Measurements from ENCODE around the gene ZCCHC24.

The ZCCHC24 gene

DNA sequence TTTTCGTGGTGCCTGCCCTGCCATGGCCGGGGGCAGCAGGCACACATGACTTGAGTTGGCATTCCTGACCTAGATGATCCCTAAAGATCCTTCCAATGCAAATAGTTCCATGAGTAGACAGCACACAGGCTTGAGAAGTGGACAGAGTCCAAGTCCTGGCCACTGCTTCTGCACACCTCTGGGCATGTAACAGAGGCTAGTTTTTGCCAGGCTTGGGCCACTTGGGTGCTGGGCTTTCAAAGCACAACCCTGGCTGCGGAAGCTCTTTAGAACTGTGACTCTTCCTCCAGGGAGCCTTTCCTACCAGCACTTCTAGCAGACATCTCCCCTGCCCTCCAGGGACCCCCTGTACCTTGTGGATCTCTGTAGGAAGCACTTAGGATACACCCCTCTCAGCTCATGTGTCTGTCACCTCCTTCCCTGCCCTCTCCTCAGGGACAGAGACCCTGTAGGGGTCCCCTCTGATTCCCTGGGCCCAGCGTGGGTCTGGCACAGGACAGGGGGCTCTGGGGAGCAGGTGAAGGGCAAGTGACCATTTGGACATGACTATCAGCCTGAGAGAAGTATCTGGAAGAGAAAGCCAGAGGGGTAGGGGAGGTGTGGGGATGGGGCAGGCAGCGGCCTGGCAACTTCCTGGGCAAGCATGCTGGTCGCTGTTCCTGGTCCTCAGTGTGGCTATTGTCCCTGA is 36.2 kb downstream of the ZCCHC24 start:
- no peak for DNase-seq

DNA sequence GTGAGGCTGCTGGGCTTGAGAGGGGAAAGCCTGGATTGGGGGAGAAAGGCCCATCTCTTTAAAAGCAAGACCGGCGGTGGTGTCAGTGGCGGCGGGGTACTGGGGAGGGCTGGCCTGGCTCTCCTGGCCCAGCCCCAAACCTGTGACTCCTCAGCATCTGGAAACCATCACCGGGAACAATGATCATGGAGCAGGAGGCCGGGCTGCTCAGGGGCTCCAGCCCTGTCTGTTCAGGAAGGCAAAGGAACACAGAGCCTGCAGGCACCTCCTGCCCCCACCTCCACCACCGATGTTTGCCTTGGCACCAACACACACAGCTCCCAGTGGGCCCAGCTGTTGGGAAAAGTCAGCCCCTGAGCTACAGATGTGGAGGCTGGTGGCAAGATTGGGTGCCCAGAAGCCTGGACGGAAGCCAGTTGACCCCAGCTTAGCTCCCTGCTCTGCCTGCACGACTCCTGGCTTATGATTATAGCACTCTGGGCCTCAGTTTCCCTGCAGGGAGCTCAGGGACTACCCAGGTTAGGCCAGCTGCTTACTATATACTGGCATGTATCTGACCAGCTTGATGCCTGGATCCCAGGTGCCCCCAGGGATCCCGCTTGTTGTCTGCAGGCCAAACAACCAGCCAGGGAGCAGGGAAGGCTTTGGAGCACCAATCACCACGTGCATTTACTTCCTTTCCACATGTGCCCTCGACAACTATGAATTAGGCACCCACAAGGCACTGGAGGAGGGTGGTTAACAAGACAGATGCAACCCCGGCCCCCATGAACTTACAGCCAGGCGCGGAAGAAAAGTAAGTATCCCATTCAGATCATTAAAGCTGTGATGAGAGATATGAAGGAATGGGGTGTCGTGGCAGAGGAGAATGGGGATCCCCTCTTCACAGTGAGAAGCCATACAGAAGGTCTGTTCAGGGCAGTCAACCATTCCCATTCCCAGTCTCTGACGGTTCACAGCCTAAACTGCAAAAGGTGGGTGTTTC is 37.3 kb downstream of the ZCCHC24 start:
- no peak for DNase-seq

DNA sequence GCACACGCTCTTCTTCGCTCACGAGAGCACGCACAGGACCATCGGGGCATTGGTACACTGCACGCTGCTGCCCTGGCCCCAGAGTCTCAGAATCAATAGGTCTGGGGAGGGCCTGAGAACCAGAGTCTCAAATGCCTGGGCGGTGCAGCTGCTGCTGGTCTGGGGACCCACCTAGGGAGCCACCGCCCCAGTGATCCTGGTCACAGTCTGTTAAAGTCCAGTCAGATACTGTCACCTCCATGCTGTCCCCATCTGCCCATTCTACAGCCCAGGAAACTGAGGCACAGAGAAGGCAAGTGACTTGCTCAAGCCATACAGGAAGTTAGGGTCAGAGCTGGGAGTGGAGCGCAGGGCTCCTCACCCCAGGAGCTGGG is 38.0 kb downstream of the ZCCHC24 start:
- DNase-seq, result no peak

DNA sequence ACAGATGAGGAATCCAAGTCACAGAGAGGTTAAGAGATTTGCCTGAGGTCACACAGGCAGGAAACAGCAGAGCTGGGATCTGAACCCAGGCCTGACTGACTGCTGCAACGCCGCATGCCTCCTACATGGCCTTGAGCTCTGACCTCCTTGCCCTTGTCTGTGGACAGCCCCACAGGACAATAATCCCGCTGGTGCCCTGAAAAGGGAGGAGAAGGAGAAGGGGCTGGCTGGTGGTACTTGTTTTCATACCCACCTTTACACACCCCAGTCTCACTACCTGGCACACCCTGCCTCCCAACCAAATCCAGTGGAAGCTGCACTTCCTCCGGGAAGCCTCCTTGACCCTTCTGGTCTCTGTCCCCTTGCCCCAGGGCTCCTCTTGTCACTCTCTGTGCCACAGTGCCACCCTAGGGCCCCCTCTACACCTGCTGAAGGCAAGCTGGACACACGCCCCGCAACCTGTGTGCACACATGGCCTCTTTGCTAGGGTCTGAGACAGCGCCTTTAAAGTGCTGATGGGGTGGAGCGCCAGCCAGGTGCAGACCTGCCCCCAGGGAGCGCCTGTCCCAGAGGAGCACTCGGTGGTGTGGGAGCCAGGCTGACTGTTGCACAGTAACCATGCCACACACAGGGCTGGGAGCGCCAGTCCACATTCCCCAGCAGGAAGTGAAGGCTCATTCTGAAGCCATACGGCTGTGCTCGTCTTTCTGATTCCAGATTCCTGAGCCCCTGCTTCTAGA is 38.6 kb downstream of the ZCCHC24 start:
- no peak for DNase-seq

DNA sequence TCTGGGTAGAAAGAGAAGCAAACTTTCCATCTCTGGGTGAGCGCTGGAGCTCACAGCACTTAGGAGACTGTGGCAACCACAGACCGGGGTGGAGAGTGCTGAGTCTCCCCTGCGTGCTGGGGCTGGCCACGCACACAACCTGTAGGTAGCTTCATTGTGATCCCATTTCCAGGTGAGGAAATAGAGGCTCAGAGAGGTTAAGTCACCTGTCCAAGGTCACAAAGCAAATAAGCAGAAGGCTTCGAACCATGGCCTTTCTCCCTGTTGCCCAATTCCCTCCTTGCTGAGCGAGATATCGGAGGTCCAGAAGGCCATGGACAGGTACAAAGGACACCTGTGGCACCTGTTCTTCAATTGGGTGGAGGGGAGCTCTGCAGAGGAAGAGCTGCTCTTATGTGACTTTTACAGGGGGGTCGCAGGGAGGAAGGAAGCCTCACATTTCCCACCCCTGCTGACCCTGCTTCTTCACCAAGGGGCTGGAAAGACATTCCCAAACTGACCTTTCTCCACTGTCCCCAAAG is 39.4 kb downstream of the ZCCHC24 start:
- DNase-seq, result no peak

DNA sequence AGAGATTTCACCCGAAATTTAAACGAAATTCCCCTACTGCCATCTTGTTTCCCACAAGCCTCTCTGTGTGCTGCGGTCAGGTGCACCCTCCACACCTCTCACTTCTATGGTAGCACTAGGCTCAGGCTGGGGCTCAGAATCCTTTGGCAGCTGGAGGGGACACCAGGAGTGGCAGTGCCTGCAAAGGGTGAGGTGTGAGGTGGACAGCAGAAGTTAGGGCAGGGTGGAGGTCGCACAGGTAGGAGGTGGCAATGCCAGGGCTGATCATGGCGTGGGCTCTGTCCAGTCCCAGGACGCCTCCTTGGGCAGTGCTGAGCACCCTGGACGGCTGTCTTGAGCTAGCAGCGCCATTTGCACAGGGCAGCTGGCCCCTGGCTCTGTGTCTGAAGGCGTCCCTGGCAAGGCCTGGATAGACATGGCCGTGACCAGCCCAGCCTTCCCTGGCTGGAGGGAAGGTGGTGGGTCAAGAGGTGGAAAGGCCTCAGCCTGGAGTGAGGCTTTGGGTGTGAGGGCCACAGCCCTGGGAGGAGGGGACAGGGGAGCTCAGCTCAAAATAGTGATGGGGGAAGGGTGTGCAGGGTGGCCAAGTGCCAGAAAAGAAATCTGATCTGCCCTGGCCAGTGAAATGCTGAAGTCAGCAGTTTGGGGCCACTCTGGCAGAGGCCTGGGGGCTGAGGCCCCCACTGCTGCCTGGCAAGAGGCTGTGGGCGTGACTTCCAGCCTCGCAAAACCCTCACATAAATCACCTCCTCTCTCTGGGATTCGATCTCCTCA is 40.0 kb downstream of the ZCCHC24 start:
- DNase-seq, result no peak

DNA sequence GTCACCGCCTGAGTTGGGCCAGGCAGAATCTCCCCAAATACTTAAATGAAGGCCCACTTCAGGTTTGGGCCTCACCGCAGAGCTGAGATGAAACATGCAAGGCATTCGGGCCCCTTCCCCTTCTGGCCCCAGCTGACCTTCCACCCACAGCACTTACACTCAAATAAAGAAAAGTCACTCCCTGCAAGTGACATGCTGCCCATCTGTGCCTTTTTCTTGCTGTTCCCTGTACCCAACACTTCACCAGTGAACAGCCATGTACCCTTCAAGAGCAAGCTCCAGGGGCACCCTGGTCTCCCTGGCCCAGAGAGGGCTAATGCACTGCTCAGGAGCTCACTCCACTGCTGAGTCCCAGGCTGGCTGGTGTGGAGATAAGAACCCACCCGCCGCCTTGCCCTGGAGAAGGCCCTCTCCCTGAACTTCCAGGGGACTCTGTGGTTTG is 40.7 kb downstream of the ZCCHC24 start:
- DNase-seq, result no peak

DNA sequence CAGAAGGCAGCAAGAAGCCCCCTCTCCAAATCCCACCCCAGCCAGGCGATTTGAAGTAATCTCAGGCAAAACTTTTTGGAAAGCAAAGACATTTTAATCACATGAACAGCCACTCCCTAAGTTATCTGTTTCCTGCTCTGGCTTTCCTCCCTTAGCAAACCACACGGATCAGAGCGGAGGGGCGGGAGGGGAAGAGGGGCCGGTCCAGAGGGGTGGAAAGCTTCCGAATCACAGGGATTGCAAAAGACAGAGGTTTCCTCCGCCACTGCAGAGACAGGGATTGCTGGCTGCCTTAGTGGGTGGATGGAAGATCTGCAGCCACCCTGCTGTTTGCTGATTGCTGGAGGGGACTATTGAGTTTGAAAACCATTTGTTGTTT is 41.2 kb downstream of the ZCCHC24 start:
- DNase-seq, result peak; percentile 44

DNA sequence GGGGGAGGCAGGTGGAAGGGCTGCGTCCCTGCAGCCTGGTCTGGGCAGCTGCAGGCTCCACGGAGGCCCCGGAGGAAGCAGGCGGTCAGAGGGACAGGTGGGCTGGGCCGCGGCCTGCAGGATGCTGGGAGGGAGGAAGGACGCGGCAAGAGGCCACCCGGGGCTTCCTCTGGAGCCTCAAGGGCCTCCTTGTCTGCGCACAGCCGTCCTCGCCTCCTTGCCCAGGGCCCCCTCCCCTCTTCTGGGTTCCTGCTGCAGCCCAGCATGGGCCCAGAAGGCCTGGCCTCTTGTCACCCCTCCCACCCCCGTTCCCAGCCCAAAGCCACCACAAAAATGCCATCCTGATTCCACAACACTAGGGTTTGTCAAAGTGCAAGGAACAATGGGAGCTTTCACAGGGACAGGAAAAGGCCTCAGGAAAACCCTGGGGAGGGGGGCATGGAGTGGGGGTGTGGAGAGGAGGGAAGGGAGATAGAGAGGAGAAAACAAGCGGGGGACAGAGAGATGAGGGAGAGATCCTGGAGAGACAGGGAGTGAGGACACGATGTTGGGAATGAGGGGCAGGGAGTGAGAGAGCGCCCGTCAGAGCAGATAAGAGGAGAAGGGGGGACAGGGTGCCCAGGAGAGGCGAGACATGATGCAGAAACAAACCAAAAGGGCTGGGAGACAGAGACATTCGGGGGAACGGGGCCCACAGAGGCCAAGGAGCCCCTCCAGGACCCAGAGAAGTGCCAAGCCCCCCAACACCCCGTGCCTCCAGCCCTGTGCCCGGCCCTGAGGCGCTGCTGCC is 41.8 kb downstream of the ZCCHC24 start:
- no peak for DNase-seq

DNA sequence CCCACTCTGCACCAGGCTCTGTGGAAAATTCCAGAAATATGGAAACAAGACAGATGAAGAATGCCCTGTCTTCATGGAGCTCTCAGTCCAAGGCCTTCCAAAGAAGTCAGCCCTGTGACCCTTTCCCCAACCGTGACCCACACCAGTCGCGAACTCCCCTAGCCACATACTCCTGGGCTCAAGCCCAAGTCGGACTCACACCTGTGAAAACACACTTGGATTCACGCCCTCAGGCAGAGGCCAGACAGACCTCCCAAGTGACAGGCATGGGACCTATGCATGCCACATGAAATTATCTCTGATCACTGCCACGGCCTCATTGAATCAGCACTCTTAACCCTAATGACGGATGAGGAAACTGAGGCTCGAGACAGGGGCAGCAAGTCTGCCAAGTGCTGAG is 42.5 kb downstream of the ZCCHC24 start:
- DNase-seq, result no peak

DNA sequence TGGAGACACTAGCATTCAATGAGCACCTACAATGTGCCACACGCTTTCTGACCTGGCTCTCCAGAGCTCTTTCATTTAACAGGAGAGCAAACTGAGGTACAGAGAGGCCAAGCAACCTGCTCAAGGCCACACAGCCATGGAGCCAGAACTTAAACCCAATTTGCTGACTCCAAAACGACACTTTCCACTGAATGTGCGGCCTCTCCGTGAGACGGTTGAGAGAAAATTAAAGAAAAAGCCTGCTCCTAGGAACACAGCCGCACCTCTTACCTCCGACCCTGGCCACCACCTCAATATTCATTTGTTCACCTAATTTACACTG is 42.8 kb downstream of the ZCCHC24 start:
- DNase-seq, result no peak

DNA sequence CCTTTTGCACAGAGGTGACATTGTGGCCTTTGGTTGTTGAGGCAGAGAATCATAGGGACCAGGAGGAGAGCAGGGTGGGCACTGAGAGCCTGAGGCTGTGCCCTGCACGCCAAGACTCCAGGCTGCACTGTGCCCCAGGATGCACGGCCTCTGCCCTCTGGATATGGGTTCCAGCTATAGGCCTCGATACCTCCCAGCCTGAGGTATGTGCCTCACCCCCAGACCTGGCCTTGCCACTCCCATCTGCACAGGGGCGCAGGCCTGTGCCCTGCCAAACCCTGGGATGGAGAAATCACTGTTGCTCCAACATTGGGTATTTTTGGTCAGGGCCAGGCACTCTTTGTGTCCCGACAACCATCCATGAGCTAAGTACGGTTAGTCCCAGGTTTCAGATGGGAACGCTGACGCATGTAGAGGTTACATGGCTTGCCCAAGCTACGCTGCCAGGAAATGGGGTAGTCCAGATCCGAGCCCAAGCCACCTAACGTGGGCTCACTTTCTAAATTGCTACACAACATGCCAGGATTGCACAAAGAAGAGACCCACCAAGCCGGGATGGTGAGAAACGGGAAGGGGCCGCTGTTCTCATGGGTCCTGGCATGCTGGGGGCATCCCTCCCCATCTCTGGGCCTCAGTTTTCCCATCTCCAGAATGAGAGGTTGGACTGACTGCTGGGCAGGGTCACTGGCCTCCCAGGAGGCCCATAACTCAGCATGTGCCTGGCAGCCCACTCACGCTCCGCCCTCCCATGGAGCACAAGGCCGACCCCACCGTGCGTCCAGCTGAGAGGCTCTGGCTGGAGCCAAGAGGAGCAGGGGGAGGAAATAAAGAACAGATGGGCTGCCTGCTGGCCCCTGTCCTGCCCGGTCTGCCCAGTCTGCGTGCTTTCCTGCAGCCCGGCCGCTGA is 44.2 kb downstream of the ZCCHC24 start:
- no peak for DNase-seq

DNA sequence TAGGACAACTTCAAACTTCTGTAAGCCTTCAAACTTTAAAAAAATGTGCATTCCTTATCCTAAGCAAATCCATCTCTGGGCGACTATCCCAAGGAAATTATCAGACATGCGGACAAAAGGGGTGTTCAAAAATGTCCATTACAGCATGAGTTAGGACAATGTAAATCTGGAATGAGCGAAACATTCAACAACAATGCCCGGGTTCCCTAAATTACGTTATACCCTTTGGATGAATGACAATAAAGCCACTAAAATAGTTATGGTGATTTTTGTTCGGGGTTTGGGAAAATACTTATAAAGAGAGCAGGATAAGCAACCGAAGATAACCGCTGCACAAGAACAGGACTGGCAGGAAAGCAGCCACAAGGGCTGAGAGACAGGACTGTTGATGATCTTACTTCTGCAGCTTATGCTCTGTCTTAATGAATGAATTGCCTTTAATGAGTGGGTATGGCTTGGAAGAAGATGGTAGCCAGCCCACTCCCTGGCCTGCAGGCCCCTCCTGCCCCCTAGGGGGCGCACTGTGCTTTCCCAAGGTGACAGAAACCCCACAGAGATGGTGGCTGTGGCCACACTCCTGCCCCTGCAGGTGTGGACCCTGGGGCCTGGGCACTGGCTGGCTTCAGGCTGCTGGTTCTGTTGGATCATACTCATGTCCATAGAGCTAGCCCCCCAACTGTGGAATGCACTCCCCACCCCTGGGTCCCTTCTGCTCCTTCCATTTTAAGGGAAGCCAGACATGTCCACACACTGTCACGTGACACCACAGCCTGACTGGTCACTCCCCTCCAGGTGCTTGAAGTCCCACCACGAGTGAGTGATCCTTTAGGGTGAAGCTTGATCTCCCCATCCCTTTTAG is 45.0 kb downstream of the ZCCHC24 start:
- no peak for DNase-seq

DNA sequence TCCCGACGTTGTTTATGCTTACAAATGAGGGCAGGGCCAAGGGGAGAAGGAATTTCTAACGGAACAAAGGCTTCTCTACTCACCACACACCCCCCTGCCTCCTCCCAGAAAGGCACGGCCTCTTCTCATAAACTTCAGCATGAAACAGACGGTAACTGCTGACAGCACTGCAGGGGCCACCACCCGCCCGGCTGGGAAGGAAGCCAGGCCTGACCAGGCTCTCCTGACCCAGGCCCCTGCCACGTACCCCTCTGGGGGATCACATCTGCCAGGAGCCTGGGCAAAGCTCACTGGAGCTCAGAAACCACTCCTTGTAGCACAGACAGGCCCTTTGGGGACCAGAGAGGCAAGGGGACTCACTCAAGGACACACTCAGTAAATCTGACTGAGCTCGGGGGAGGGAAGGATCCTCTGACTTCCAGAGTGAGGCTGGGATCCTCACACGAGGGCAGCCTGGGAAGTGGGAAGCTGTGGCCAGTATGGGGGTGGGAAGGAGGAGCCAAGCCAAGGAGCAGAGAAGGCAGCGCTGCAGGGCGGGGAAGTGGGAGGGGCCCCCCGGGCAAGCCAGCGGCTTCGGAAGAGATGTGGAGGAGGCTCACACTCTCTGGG is 46.1 kb downstream of the ZCCHC24 start:
- no peak for DNase-seq

DNA sequence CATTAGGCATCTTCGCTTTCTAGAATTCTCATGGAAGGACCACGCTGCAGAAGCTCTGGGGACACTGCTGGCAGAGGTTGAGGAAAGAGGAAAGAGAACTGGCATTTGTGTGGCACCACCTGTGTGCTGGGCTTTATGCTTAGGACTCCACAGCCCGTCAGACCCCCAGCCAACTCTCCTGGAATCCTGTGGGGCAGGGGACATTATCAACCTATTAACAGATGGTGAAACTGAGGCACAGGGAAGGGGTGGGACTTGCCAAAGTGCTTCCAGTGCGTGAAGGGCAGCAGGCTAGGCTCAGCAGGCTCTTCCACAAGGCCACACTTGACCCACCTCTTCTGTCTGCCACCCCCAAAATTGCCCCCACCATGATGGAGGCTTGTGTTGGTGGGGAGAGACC is 46.8 kb downstream of the ZCCHC24 start:
- DNase-seq, result no peak

DNA sequence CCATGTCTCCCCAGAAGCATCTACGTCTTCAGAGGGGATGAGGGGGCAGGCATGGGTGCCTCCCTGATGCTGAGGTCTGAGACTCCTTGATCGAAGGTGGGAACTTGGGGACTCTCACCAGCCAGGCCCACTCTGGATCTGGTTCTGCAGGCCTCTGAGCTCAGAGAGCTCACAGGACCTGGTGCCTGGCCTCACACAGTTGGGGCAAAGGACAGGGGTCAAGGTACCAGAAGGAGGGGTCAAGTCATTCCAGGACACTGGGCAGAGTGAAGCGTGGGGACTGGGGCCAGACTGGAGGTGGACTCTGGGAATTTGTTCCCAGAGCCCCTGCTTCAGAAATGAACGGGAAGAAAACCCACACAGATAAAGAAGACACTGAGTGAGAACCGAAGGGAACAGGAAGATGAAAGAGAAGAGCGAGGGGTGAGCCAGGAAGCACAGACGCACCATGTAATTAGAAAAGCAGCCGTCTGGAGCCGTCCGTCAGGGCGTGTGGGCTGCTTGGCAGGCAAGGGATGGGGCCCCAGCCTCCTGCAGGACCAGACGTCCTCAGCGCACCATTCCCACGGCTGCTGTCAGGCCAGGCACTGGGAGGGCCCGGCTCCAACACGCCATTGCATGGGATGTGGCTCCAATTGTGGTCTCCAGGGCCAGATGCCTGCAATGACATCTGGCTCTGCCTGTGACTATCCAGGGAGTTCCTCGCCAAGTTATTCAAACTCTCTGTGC is 47.7 kb downstream of the ZCCHC24 start:
- no peak for DNase-seq

DNA sequence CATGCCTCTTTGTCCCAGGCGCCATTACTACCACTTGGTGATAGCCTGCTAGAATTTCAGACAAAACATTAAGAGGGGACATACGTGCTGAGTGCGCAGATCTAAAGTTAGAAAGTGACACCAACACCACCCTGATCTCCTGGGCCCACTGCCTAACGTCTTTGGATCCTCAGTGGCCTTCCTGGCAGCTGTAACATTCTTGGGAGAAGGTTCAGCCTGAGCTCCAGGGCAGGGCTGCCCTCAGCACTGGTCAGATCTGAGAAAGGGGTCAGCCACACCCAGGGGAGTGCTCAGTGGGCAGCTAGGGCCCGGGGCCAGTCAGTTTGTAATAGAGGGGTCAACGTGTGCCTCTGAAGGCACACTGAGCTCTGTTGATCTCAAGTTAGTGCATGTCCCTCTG is 48.4 kb downstream of the ZCCHC24 start:
- DNase-seq, result no peak

DNA sequence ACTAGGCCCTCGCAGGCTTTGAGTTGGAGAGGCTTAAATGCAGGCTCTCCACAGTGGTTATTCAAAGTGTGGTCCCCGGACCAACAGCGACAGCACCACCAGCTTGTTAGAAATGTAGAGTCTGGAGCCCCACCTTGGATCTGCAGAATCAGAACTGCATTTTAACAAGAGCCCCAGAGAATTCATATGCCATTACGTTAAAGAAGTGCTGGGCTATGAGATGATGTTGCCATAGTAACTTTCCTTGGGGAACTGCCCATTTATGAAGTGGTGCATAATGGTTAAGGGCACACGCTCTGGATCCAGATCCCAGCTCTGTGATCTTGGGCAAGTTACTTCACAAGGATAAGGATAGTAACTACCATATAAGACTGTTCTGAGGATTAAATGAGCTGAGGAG is 48.9 kb downstream of the ZCCHC24 start:
- no peak for DNase-seq

DNA sequence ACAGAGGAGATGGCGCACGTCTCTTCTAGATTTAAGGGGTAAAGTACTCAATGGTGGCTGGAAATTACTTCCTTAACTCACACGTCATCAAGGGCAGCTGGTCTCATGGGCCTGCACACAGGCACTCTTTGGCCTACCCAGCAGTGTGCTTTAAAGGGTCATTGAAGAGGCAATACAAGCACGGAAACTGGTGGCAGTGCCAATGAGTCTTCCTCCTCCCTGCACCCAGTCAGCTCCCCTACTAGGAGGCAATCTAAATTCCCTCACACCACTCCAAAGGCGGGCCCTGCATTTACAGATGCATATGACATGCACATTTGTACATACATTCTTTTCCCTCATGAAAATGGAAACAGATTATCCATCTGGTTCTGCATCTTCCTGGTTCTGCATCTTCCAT is 50.8 kb downstream of the ZCCHC24 start:
- DNase-seq, result no peak

All from GF-D8 (cell line).